Mammary epithelial cell (primary cell): ENCODE measurements around the gene DAB2.

Source experiments
- CTCF ChIP-seq, 2 donors: IDR thresholded peaks in 1 of 2; conservative IDR thresholded peaks in 1 of 2; 2 replicates each; pipeline ENCODE4 v1.5.1; 2011 to 2012; ENCODE audit warnings: inconsistent platforms in 2 of 2, low read length in 2 of 2, mild to moderate bottlenecking in 2 of 2, control low read depth in 1 of 2, low read depth in 1 of 2; ENCODE audit not compliant: insufficient read depth in 1 of 2; ENCODE audit errors: extremely low read depth in 1 of 2
- EZH2 ChIP-seq: IDR thresholded peaks from 2 replicates; pipeline ENCODE4 v1.6.1; 2012; ENCODE audit warnings: low read length, inconsistent platforms, borderline replicate concordance

- TF ChIP-seq CTCF (conservative IDR thresholded peaks at IDR 0.05 in 1 of 2, IDR thresholded peaks at IDR 0.05 in 1 of 2; ENCODE audit: extremely low read depth in 1 of 2, insufficient read depth in 1 of 2, low read depth in 1 of 2, low read length in 2 of 2) = no peak
- TF ChIP-seq EZH2 = no peak
Measured at GRCh38 chr5:39447968-39448367, 23.2 kb upstream of the DAB2 start.
